ENCODE measurements around the gene GUCY1A2. TPM values are rescaled to one million over a fixed set of nuclear protein-coding genes. Genes with fewer than 3 reads are reported as not detected.

Gene GUCY1A2
- total RNA-seq, 2 experiments from 2014 or later: not detected

DNA sequence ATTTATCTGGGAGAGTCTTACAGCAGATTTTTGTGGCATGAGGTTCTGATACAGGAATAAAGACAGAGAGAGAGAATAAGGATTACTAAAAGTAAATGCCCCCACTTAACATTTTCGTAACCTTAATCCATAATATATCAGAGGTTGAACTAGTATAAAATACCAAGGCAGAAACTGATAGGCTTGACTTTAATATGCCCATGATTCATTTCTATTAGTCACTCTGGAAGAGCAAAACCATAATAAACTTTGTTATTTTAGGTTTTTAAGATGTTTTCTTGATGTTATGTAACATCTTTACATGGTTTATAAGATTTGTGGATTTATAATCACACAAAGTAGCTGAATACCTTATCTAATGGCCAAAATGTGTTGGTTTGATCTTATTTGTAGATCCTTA is 19.1 kb downstream of the GUCY1A2 start:
- Histone ChIP-seq H3K4me1 (ENCODE audit: insufficient read depth, low read length) (no peaks in the 10 kb centered on the region), H3K9me3 (ENCODE audit: control insufficient read depth in 1 of 2, insufficient read depth in 1 of 2, low read length in 2 of 2) (no peaks in the 10 kb centered on the region), H3K27ac (ENCODE audit: low read depth in 1 of 2, low read length in 2 of 2) (no peak overlapping the region), H3K27me3 (ENCODE audit: control insufficient read depth in 1 of 2, insufficient read depth in 2 of 2, low read length in 2 of 2) (no peaks in the 10 kb centered on the region), H3K36me3 (ENCODE audit: insufficient read depth, low read length) (no peaks in the 10 kb centered on the region), H3K4me3 (ENCODE audit: low read length) (no peak overlapping the region)
- Mint-ChIP-seq H3K27ac (no peak overlapping the region), H3K27me3 (no peaks in the 10 kb centered on the region), H3K36me3 (ENCODE audit: low read depth) (no peaks in the 10 kb centered on the region), H3K9me3 (no peaks in the 10 kb centered on the region), H3K4me1 (ENCODE audit: low read depth) (no peaks in the 10 kb centered on the region), H3K4me3 (no peak overlapping the region)
- ChIA-PET POLR2A (no interaction called here), CTCF (no interaction called here)
- TF ChIP-seq, protein P1, sequence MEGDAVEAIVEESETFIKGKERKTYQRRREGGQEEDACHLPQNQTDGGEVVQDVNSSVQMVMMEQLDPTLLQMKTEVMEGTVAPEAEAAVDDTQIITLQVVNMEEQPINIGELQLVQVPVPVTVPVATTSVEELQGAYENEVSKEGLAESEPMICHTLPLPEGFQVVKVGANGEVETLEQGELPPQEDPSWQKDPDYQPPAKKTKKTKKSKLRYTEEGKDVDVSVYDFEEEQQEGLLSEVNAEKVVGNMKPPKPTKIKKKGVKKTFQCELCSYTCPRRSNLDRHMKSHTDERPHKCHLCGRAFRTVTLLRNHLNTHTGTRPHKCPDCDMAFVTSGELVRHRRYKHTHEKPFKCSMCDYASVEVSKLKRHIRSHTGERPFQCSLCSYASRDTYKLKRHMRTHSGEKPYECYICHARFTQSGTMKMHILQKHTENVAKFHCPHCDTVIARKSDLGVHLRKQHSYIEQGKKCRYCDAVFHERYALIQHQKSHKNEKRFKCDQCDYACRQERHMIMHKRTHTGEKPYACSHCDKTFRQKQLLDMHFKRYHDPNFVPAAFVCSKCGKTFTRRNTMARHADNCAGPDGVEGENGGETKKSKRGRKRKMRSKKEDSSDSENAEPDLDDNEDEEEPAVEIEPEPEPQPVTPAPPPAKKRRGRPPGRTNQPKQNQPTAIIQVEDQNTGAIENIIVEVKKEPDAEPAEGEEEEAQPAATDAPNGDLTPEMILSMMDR (IDR thresholded peaks at IDR 0.05): no peak
- ATAC-seq (ENCODE audit: poor library complexity): no peak
- no peak for DNase-seq
- intact Hi-C loops (cut with DNase I, micrococcal nuclease): no loop called here

DNA sequence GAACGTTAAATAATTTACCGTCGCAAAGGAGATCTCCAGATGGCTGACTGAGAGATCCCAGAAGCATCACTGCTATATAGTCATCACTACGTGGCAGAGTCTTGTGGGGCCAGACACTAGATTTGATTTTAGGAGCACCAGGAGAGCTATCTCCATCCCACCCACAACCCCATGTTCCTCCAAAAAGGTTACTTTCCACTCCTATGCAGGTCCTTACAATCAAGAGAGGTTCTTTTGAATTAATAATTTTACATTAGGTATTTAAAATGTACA is 19.4 kb downstream of the GUCY1A2 start:
- Histone ChIP-seq H3K4me3 (ENCODE audit: low read length) (no peak overlapping the region), H3K4me1 (ENCODE audit: insufficient read depth, low read length) (no peaks in the 10 kb centered on the region), H3K27ac (ENCODE audit: low read depth in 1 of 2, low read length in 2 of 2) (no peak overlapping the region), H3K36me3 (ENCODE audit: insufficient read depth, low read length) (no peaks in the 10 kb centered on the region), H3K9me3 (ENCODE audit: control insufficient read depth in 1 of 2, insufficient read depth in 1 of 2, low read length in 2 of 2) (no peaks in the 10 kb centered on the region), H3K27me3 (ENCODE audit: control insufficient read depth in 1 of 2, insufficient read depth in 2 of 2, low read length in 2 of 2) (no peaks in the 10 kb centered on the region)
- no peaks in the 10 kb centered on the region for H3K27me3 Mint-ChIP-seq
- no peak for ATAC-seq (ENCODE audit: poor library complexity)
- H3K4me1 Mint-ChIP-seq (ENCODE audit: low read depth): no peaks in the 10 kb centered on the region
- ChIA-PET CTCF (no interaction called here), POLR2A (no interaction called here)
- no peak for DNase-seq
- intact Hi-C loops (cut with DNase I, micrococcal nuclease): no loop called here
- no peaks in the 10 kb centered on the region for H3K36me3 Mint-ChIP-seq (ENCODE audit: low read depth)
- TF ChIP-seq, protein P1 (IDR thresholded peaks at IDR 0.05): no peak
- H3K9me3 Mint-ChIP-seq: no peaks in the 10 kb centered on the region
- no peak overlapping the region for H3K4me3 Mint-ChIP-seq
- no peak overlapping the region for H3K27ac Mint-ChIP-seq

DNA sequence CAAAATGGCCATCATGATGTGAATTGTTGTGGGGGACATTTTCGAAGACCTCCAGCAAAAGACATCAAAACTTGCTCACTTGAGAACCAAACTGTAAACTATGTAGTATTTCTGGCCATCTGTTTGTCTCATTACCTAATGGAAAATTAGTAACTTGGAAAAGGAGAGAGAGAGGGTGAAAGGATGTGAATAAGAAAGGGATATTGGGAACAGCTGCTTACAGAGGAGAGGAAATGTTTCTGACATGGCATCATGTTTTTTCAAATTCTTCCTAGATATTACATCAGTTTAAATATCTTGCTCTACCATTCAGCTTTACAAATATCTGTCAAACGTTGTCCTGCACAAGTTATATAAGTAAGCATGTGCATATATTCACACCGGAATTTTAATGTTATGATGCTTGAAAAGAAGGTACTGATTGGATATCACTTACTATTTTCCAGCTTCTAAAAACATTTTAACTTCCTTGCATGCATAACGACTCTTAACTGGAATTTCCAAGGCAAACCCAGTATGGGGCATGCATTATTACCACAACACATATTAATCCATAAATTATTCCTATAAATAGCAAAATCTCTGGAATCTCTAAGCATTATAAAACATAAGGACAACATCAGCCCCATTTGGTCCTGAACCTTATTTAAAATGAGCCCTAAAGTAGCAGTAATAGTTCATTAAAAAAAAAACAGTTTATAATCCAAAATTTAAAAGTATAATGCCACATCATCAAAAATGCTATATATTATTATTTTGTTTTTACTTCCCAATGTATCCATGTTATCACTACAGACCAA is 20.0 kb downstream of the GUCY1A2 start:
- H3K27ac Mint-ChIP-seq: no peak overlapping the region
- H3K36me3 ChIP-seq (ENCODE audit: insufficient read depth, low read length): no peaks in the 10 kb centered on the region
- H3K27me3 Mint-ChIP-seq: no peaks in the 10 kb centered on the region
- H3K4me3 Mint-ChIP-seq: no peak overlapping the region
- intact Hi-C loops (cut with DNase I, micrococcal nuclease): no loop called here
- no peak for DNase-seq
- no peaks in the 10 kb centered on the region for H3K4me1 Mint-ChIP-seq (ENCODE audit: low read depth)
- ATAC-seq (ENCODE audit: poor library complexity): no peak
- H3K27ac ChIP-seq (ENCODE audit: low read depth in 1 of 2, low read length in 2 of 2): no peak overlapping the region
- ChIA-PET CTCF (no interaction called here), POLR2A (no interaction called here)
- no peak overlapping the region for H3K4me3 ChIP-seq (ENCODE audit: low read length)
- H3K36me3 Mint-ChIP-seq (ENCODE audit: low read depth): no peaks in the 10 kb centered on the region
- H3K9me3 Mint-ChIP-seq: no peaks in the 10 kb centered on the region
- no peaks in the 10 kb centered on the region for H3K4me1 ChIP-seq (ENCODE audit: insufficient read depth, low read length)
- H3K27me3 ChIP-seq (ENCODE audit: control insufficient read depth in 1 of 2, insufficient read depth in 2 of 2, low read length in 2 of 2): no peaks in the 10 kb centered on the region
- no peaks in the 10 kb centered on the region for H3K9me3 ChIP-seq (ENCODE audit: control insufficient read depth in 1 of 2, insufficient read depth in 1 of 2, low read length in 2 of 2)
- TF ChIP-seq, protein P1 (IDR thresholded peaks at IDR 0.05): no peak
